Measurements from ENCODE around the gene ARL5C.

DNA sequence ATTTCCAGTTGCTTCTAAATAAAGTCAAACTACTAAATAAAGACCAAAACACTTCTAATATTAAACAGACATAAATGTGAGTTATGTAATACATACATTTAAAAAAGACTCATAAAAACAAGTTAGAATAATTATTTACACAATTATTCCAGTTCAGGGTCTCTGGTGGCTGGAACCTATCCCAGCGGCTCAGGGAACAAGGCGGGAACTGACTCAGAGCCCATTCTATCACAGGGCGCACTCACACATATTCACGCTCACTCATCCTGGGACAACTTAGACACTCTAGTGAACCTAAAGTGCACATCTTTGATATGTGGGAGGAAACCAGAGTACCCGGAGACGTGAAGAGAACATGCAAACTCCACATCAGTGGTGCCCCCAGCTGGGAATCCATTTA lies 39.5 kb downstream of the ARL5C start:
- no peak for TF ChIP-seq GATA2 (IDR thresholded peaks at IDR 0.05; ENCODE audit: low read depth, low read length)
- TF ChIP-seq GATA3 (IDR thresholded peaks at IDR 0.05; ENCODE audit: low read depth, low read length): no peak

Measured in SH-SY5Y (cell line).